HG02885 (cell line): ENCODE results near the gene CYP3A7.
A peak's percentile ranks its signal among the peaks of the same experiment; 100 is the strongest.
"Not testable (repeated sequence)": the region's sequence is repeated elsewhere in the genome, so short reads cannot be mapped to it uniquely, and the experiment has no call there.

ENCODE experiments used
- ATAC-seq: cut with Tn5 transposase; IDR thresholded peaks from one replicate; pipeline ENCODE4 v1.9.1; 2021; ENCODE audit warnings: mild to moderate bottlenecking; ENCODE audit not compliant: unreplicated experiment, poor library complexity

Gene CYP3A7

DNA sequence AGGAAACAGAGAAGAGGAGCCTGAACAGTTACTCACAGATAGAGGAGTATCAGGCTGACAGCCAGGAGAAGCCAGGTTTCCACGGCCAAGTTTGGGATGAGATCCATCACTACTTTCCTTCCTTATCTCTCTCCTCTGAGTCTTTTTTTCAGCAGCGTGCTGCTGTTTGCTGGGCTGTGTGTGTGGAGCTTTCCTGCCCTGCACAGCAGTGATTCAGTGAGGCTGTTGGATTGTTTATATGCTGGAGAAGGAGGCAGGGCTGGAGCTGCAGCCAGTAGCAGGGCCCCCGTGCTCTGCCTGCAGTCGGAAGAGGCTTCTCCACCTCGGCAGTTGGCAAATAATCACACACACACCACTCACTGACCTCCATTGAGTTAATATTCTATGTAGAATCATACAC lies at the start of gene CYP3A7:
CYP3A7 (minus strand) TSS at position 210 of the 400 bp plus-strand sequence; CDS start at position 107, 103 bp downstream.
- no peak for ATAC-seq

DNA sequence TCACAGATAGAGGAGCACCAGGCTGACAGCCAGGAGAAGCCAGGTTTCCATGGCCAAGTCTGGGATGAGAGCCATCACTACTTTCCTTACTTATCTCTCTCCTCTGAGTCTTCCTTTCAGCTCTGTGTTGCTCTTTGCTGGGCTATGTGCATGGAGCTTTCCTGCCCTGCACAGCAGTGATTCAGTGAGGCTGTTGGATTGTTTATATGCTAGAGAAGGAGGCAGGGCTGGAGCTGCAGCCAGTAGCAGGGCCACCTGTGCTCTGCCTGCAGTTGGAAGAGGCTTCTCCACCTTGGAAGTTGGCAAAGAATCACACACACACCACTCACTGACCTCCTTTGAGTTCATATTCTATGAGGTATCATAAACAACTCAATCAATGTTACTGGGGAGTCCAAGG lies 49.0 kb upstream of the CYP3A7 start, which contains the start of gene CYP3A4:
CYP3A4 (minus strand) TSS at position 178 of the 400 bp plus-strand sequence; CDS start at position 75, 103 bp downstream.
- ATAC-seq: no peak

DNA sequence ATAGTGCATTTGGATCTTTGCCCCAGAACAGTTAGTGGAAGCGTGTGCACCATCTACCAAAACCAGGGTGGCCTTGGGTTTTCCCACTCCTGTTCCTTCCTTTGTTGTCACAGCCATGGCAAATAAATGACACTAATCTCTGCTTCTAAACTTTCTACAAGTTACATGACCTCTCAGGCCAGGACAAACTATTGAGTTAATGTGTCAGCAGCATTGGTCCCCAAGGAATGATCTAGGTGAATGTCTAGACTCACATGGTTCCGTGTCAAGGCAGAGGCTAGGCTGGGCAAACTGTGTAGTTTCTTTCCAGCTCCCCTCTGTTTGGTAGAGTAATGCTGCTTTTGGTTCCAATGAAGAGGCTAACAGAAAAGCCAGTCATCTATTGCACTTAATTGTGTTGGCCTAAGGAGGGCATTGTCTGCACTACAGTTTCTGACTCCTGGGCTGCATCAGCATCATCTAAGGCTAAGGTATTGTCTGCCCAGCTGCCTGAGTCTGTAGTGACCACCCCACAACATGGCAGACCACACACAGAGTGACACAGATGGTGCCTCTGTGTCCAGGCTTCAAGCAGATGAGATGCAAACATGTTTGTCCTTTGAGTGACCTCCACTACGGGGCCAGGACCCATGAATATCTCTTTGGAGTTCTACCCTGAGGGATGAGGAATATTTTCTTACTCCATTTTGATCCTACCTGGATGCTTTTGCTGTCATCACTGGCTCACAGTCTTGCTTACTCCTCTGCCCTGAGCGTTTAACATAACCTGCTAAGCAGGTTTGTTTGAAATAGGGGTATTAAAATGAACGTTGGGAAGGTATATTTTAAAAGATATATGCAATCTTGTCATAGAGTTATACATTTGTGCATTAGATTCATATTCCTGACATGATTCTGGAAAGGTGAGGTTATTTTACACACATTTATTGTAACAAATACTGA lies 47.3 kb upstream of the CYP3A7 start:
- ATAC-seq: no peak

DNA sequence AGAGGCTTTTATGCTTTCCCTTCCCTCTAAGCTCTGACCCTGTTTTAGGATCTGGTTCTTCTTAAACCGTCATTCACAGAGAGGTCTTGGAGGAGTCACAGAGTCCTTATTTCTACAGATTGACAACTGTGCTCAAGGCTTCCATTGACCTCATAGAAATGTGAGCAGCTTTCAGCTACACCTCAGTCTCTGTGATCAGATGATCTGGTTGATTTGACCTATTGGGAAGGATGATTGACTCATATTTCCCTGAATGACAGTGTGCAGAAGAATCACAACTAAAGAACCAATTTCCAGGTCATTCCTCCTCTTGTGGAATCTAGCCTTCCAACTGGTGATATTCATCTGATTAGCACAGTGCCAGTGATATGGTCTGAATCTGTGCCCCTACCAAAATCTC lies 45.6 kb upstream of the CYP3A7 start:
- ATAC-seq: no peak

DNA sequence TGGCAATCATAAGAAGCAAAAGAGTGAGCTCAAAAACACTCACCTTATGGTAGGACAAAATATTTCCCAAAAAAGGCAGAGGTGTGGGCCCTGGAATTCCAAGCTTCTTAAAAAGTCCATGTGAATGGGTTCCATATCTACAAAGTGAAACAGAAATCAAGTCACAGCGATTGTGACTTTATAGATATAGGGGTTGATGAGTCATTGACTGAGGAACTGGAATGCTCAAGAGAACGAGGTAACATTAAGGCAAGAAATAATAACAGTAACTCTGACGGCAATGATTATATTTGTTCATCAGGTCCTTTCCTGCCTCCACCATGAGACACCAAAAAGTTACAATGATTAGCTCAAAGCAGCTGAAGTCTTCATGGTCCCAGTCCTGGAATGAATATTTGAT lies 45.0 kb upstream of the CYP3A7 start:
- no peak for ATAC-seq

DNA sequence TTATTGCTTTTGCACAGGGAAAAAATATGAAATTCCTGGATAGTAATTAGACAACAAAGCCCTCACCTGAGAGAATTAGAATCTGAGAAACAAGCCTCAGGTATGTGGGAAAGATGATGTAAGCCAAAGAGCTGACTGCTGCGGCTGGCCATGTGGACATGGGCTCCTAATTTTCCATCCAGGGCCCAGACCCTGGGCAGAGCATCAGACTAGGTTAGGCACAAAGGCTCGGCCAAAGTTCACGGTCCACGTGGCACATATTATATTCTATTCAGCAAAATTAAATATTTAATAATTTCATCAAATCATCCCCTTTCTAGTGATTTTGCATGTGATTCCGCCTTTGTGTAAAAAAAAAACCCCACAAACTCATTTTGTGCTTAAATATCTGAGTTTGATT lies 43.9 kb upstream of the CYP3A7 start:
- no peak for ATAC-seq

DNA sequence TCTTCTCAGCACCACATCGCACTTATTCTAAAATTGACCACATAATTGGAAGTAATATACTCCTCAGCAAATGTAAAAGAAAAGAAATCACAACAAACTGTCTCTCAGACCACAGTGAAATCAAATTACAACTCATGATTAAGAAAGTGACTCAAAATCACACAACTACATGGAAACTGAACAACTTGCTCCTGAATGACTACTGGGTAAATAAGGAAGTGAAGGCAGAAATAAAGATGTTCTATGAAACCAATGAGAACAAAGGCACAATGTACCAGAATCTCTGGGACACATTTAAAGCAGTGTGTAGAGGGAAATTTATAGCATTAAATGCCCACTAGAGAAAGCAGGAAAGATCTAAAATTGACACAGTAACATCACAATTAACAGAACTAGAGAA lies 38.4 kb upstream of the CYP3A7 start:
- not testable (repeated sequence) for ATAC-seq

DNA sequence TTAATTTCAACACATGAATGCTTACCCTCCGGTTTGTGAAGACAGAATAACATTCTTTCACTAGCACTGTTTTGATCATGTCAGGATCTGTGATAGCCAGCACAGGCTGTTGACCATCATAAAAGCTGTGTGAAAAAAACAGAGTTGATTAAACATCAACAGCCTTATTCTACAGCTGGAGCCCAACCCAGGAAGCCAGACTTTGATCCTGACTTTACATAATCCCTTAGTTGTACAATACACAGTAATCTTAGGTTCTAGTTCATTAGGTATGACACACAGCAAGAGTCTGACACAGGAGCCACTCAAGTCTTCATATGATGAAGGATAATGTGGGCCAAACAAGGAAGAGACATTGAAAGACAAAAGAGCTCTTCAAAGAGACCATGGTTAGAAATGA lies 37.6 kb upstream of the CYP3A7 start:
- no peak for ATAC-seq

DNA sequence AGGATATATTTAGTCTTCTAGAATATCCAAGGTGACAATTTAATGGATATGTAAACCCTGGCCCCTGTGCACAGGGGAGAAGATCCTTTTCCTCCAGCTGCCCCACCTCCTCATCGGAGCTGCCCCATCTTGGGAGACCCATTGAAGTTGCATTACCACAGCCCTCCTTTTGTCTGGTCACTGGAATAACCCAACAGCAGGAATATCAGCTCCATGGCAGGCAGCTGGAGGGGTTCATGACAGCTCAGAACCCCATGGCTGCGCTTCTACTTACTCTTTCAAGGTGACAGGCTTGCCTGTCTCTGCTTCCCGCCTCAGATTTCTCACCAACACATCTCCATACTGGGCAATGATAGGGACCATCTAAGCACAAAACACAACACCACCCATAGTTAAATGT lies 34.5 kb upstream of the CYP3A7 start:
- ATAC-seq: not testable (repeated sequence)

DNA sequence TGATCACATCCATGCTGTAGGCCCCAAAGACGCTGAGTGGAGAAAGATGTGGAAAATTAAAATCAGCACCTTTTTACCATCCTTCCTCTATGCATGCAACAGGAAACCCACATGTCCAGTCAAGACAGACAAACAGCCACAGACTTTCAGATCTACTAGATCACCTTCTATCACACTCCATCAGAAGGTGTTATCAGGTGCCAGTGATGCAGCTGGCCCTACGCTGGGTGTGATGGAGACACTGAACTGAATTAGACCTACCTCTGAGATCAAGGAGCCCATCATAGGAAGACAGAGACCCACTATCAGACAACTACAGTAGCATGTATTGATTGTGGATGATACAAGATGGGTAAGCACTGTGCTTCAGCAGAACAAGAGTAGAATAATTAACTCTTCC lies 33.5 kb upstream of the CYP3A7 start:
- no peak for ATAC-seq

DNA sequence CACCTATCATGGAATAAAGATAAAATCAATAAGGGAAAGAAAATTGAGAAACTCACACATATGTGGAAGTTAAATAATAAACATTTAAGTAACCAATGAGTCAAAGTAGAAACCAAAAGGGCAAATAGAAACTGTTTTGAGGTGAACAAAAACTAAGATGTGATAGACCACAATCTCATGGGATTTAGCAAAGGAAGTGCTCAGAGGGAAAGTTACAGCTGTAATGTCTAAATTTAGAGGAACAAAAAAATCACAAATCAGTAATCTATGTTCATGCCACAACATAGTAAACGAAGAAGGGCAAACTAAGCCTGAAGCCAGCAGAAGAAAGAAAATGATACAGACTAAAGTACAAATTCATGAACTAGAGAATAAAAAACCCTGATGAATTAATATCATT lies 32.7 kb upstream of the CYP3A7 start:
- ATAC-seq: peak; percentile 67

DNA sequence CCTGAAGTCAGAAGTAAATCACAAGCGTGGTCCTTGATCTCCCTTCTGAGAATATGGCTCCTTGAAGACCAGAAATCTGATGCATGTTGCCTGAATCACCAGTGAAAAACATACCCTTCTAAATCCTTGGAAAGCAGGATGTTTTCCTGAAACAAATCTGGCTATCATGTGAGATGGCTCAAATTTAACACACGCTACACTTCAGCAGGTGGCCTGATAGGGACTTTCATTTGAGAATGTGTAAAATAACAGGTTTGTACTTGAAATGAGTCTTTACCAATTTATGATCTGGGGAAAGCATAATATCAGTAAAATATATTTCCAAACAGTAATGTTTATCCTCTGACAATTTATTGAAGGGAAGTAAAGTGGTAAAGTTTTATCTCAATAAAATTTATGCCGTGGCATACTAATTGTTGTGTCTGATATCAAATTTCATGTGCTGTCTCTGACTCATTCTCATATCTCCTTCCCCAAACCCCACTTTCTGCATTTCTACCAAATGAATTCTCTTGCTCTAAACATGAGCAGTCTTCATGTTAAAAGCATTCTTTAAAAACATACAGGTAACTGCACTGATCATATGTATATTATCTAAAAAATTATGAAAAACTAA lies 31.6 kb upstream of the CYP3A7 start:
- ATAC-seq: no peak

DNA sequence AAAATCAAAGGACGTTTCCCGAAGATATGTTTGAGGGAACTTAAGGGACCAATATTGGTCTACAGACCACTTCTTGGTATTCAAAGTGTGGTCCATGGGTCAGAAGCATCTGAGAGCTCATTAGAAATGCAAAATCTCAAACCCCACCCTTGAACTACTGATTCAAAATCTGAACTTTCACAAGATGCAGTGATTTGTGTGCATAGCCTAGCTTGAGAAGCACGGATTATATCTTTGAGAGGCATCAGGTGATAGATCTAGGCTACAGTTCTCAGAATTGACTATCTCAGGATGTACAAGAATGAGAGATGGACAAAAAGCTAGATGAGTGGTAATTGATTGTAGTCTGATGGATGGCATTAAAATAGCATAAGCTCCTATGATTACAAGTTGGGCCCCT lies 29.5 kb upstream of the CYP3A7 start:
- no peak for ATAC-seq

DNA sequence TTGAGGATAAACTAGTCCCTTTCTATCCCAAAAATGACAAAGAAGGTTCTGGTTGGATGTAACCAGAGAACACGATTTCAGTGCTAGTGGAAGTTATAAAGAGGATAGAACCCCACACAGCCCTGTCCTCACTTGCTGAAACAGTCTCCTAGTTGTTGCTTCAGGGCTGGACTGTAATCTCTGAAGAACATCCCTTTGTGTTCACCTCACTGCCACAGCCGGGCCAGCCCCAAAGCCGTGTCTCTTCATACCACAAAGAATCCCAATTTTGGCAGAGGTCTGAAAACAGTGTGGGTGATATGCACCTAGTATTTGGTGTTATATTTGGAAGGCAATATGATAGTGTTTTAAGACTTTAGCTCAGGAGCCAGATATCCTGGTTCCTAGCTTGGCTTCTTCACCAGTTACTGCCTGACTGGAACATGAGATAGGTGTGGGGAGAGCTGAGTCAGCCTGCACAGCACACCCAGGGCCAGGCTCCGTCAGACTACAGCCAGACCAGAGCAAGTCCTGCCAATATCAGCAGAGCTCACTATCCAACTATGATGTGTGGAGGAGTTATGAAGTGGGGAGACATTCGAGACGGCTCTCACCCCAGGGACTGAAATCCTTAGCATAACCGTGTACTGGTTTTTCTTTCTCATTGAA lies 27.8 kb upstream of the CYP3A7 start:
- ATAC-seq: no peak

DNA sequence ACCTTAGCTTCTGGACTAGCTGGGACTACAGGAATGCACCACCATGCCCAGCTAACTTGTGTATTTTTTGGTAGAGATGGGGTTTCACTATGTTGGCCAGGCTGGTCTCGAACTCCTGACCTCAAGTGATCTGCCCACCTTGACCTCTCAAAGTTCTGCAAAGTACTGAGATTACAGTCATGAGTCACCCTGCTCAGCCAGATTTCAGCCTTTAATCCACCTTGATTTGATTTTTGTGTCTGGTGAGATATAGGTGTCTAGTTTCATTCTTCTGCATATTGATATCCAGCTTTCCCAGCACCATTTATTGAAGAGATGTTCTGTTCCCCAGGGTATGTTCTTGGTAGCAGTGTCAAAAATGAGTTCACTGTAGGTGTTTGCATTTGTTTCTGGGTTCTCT lies 20.1 kb upstream of the CYP3A7 start:
- no peak for ATAC-seq

DNA sequence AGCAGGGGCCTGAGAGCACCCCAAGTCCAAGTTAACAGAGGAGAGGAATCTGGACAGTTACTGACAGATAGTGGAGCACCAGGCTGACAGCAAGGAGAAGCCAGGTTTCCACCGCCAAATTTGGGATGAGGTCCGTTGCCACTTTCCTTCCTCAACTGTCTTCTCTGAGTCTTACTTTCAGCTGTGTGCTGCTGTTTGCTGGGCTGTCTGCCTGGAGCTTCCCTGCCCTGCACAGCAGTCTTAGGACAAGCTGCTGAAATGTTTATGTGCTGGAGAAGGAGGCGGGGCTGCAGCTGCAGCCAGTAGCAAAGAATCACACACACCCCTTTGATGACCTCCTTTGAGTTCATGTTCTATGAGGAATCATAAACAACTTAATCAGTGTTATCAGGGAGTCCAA lies 17.4 kb upstream of the CYP3A7 start:
- ATAC-seq: no peak

DNA sequence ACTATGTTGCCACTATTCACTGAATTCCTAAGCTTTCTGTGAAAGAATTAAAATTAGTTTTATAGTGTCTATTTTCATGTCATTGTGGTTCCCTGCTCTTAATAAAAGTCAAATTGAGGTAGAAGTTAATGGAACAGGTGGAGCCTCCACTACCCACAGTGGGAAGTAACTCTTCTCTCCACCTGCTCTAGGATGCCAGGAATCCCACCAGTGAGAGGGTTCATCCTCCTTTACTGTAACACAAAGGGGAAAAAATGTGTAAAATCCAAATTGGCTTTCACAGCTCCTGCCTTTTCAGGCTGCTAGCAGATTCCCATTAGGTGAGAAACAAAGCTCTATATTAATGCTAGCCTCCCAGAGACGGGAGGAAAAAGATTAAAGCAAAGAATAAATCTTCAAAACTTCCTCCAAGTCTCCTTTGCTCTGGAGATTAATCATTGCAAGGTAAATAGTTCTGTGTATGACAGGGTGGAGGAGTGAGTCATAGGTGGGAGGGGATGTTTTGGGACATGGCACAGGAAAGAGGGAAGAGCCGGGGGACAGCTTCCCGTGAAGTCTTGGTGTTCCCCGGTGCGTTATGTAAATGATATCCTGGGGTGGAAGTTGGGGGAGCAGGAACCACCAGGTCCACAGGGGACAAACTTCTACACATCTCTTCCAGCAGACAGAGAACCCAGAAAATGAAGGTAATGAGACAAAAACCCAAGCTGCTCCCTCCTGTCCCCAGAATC lies 16.5 kb upstream of the CYP3A7 start:
- not testable (repeated sequence) for ATAC-seq

DNA sequence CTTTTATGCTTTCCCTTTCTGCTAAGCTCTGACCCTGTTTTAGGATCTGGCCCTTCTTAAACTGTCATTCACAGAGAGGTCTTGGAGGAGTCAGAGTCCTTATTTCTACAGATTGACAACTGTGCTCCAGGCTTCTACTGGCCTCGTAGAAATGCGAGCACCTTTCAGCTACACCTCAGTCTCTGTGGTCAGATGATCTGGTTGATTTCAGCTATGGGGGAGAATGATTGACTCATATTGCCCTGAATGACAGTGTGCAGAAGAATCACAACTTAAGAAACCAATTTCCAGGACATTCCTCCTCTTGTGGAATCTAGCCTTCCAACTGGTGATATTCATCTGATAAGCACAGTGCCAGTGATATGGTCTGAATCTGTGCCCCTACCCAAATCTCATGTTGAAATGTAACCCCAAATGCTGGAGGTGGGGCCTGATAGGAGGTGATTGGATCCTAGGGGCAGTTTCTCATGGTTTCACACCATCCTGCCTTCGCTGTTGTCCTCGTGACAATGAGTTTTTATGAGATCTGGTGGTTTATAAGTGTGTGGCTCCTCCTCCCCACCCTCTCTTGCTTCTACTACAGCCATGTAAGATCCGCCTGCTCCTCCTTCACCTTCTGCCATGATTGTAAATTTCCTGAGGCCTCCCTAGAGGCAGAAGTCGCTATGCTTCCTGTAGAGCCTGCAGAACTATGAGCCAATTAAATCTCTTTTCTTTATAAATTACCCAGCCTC lies 14.0 kb upstream of the CYP3A7 start:
- no peak for ATAC-seq

DNA sequence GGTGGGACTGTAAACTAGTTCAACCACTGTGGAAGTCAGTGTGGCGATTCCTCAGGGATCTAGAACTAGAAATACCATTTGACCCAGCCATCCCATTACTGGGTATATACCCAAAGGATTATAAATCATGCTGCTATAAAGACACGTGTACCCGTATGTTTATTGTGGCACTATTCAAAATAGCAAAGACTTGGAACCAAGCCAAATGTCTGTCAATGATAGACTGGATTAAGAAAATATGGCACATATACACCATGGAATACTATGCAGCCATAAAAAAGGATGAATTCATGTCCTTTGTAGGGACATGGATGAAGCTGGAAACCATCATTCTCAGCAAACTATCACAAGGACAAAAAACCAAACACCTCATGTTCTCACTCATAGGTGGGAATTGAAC lies 11.9 kb upstream of the CYP3A7 start:
- ATAC-seq: not testable (repeated sequence)

DNA sequence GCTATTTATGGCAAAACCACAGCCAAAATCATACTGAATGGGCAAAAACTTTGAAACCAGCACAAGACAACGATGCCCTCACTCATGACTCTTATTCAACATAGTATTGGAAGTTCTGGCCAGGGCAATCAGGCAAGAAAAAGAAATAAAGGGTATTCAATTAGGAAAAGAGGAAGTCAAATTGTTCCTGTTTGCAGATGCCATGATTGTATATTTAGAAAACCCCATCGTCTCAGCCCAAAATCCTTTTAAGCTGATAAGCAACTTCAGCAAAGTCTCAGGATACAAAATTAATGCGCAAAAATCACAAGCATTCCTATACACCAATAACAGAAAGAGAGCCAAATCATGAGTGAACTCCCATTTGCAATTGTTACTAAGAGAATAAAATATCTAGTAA lies 10.4 kb upstream of the CYP3A7 start:
- ATAC-seq: not testable (repeated sequence)
